ENCODE measurements around the gene SH3PXD2A.

GRCh38 chr10:103893817-103894216, 38.4 kb upstream of the SH3PXD2A start:
- TF ChIP-seq EZH2 (IDR thresholded peaks at IDR 0.05) (no peak), CTCF (IDR thresholded peaks at IDR 0.05) (no peak), EZH2phosphoT487 (IDR thresholded peaks at IDR 0.05) (no peak)

Data from neural progenitor cell (in vitro differentiated cells).